Measurements from ENCODE around the gene HSD11B1L.
A peak's percentile ranks its signal among the peaks of the same experiment; 100 is the strongest.
"Not testable (repeated sequence)": the region's sequence is repeated elsewhere in the genome, so short reads cannot be mapped to it uniquely, and the experiment has no call there.

Gene HSD11B1L

GRCh38 chr19:5718579-5719273, 37.9 kb downstream of the HSD11B1L start:
- H3K27ac Mint-ChIP-seq: peak overlapping the region; percentile 56 to 87 (median 78)
- H3K27me3 Mint-ChIP-seq (ENCODE audit: low read depth): no peaks in the 10 kb centered on the region
- TF ChIP-seq CTCF (IDR thresholded peaks at IDR 0.05; ENCODE audit: unreplicated experiment in 3 of 3): no peak
- H3K36me3 Mint-ChIP-seq (ENCODE audit: low read depth): peaks cover 13% of the 10 kb centered on the region
- peak overlapping the region; percentile 94 for H3K4me3 Mint-ChIP-seq
- peaks cover 9% of the 10 kb centered on the region for H3K4me1 Mint-ChIP-seq
- no peaks in the 10 kb centered on the region for H3K9me3 Mint-ChIP-seq

GRCh38 chr19:5719274-5719960, 38.6 kb downstream of the HSD11B1L start:
- Mint-ChIP-seq H3K36me3 (ENCODE audit: low read depth) (peaks cover 9% of the 10 kb centered on the region), H3K9me3 (no peaks in the 10 kb centered on the region), H3K4me3 (peak overlapping the region; percentile 94 to 96 (median 94)), H3K4me1 (peaks cover 9% of the 10 kb centered on the region), H3K27me3 (ENCODE audit: low read depth) (no peaks in the 10 kb centered on the region), H3K27ac (peak overlapping the region; percentile 56 to 98 (median 87))
- TF ChIP-seq CTCF (IDR thresholded peaks at IDR 0.05; ENCODE audit: unreplicated experiment in 3 of 3): no peak

GRCh38 chr19:5719961-5720790, 39.3 kb downstream of the HSD11B1L start, which contains the start of the genes CATSPERD and LONP1:
Gene CATSPERD (plus strand): TSS chr19:5720637. CDS start chr19:5720738, 101 bp downstream.
Gene LONP1 (minus strand): TSS chr19:5720146. CDS start chr19:5720132, 14 bp downstream.
- H3K4me1 Mint-ChIP-seq: peaks cover 9% of the 10 kb centered on the region
- H3K27ac Mint-ChIP-seq: peak within 1 kb of the TSS; percentile 95 to 99 (median 98)
- H3K36me3 Mint-ChIP-seq (ENCODE audit: low read depth): peaks cover 9% of the 10 kb centered on the region
- no peaks in the 10 kb centered on the region for H3K27me3 Mint-ChIP-seq (ENCODE audit: low read depth)
- no peaks in the 10 kb centered on the region for H3K9me3 Mint-ChIP-seq
- H3K4me3 Mint-ChIP-seq: peak within 1 kb of the TSS; percentile 94 to 96 (median 94)
- TF ChIP-seq CTCF (IDR thresholded peaks at IDR 0.05; ENCODE audit: unreplicated experiment in 3 of 3): peak; percentile 81 to 84 (median 81)

- Mint-ChIP-seq H3K27ac (no peak overlapping the region), H3K4me3 (no peak overlapping the region), H3K9me3 (peaks cover 7% of the 10 kb centered on the region), H3K4me1 (no peaks in the 10 kb centered on the region), H3K27me3 (ENCODE audit: low read depth) (peaks cover 10% of the 10 kb centered on the region), H3K36me3 (ENCODE audit: low read depth) (no peaks in the 10 kb centered on the region)
- TF ChIP-seq CTCF (IDR thresholded peaks at IDR 0.05; ENCODE audit: unreplicated experiment in 3 of 3): no peak
These were observed 46.7 kb downstream of the HSD11B1L start for GRCh38 chr19:5727453-5728050.

- not testable (repeated sequence) for H3K36me3 Mint-ChIP-seq (ENCODE audit: low read depth); H3K9me3 Mint-ChIP-seq; H3K4me1 Mint-ChIP-seq; H3K4me3 Mint-ChIP-seq; H3K27ac Mint-ChIP-seq
- H3K27me3 Mint-ChIP-seq (ENCODE audit: low read depth): peaks cover 12% of the 10 kb centered on the region
These were observed 52.3 kb downstream of the HSD11B1L start for GRCh38 chr19:5733172-5733571.
